GM20000 (cell line): Measurements from ENCODE around the gene WDR45B.

Experiments
- DNase-seq: peaks from one replicate; pipeline ENCODE4 v3.0.0; 2012; ENCODE audit warnings: low spot score
- CTCF ChIP-seq: IDR thresholded peaks from 2 replicates; pipeline ENCODE4 v1.5.1; 2012; ENCODE audit warnings: mild to moderate bottlenecking, control low read depth; ENCODE audit errors: extremely low read depth, missing control alignments

The WDR45B gene

GRCh38 chr17:82633343-82633742 lies 14.9 kb downstream of the WDR45B start:
- no peak for TF ChIP-seq CTCF
- DNase-seq, result no peak

GRCh38 chr17:82632451-82632850 lies 15.8 kb downstream of the WDR45B start:
- no peak for TF ChIP-seq CTCF
- no peak for DNase-seq

- TF ChIP-seq CTCF, result no peak
- no peak for DNase-seq
Measured at GRCh38 chr17:82631544-82631943, 16.7 kb downstream of the WDR45B start.

GRCh38 chr17:82630212-82630611 lies 18.0 kb downstream of the WDR45B start:
- no peak for DNase-seq
- no peak for TF ChIP-seq CTCF

- TF ChIP-seq CTCF, result no peak
- no peak for DNase-seq
Measured at GRCh38 chr17:82629748-82630147, 18.5 kb downstream of the WDR45B start.

- TF ChIP-seq CTCF, result no peak
- no peak for DNase-seq
Measured at GRCh38 chr17:82627405-82627804, 20.8 kb downstream of the WDR45B start.

- no peak for TF ChIP-seq CTCF
- DNase-seq, result no peak
Measured at GRCh38 chr17:82623707-82624106, 24.5 kb downstream of the WDR45B start.
